ENCODE results near the gene DUSP10. TPM values are rescaled to one million over a fixed set of nuclear protein-coding genes. Genes with fewer than 3 reads are reported as not detected.

The DUSP10 gene
- polyA plus RNA-seq, 3 donors, result 3.4 to 4.6 (median 3.4) TPM

GRCh38 chr1:221664253-221664652 lies 77.6 kb downstream of the DUSP10 start:
- no peak for DNase-seq (ENCODE audit: low read depth in 3 of 3, low spot score in 2 of 3)

DNA sequence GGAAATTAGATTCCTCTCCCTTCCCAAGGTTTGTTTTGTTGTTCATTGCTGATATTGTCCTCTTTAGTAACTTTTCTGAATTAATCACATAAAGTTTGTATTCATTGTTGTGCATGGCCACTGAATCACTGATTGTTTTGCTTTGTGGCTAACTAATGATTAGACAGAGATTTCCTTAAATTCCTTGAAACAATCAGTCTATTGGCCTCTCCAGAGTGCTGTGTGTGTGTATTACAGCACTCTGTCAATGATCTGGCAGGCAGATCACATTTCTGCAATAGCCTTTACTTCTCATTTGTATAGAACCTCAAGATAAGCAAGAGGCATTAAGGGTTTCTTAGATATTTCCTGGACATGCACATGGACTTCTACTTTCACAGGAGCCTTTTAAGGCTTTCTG lies 78.6 kb downstream of the DUSP10 start:
- no peak for DNase-seq (ENCODE audit: low read depth in 3 of 3, low spot score in 2 of 3)

GRCh38 chr1:221655766-221656305 lies 86.1 kb downstream of the DUSP10 start:
- DNase-seq (ENCODE audit: low read depth in 3 of 3, low spot score in 2 of 3), result no peak

Data from right renal cortex interstitium (tissue), 3 donors.